ENCODE measurements around the gene CISH. TPM values are rescaled to one million over a fixed set of nuclear protein-coding genes. Genes with fewer than 3 reads are reported as not detected.

CISH gene
- total RNA-seq, 3 donors from 2014 or later (not counting 1 experiment from before 2014, with no cell fraction given) = 2.4 to 23.6 (median 11.3) TPM

DNA sequence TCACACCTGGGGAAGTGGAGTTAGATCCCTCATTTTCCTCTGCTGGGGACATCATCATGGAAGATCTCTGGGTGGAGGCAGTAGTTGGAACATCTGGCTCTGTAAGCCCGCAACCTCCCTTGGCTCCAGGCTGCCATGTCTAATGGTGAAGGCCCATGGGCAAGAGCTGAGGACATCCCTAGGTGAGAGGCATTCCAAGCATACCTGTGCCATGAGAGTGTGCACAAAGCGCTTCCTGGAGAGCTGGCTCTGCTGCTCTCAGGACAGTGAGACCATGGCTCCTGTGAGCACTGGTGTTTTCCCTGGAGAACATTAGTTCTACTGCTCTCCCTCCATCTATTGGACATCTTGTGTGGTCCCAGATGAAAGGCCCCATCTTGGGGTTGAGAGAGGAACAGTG is 13.1 kb upstream of the CISH start:
- Mint-ChIP-seq H3K9me3 (no peaks in the 10 kb centered on the region), H3K4me1 (peaks cover 73 to 89% of the 10 kb centered on the region in 2 donors), H3K27ac (peak overlapping the region; percentile 85 to 94), H3K36me3 (no peaks in the 10 kb centered on the region), H3K27me3 (ENCODE audit: low read depth in 2 of 2) (no peaks in the 10 kb centered on the region), H3K4me3 (peak overlapping the region; percentile 87)
- H3K9me3 ChIP-seq (ENCODE audit: control insufficient read depth, insufficient read depth, low read length) = no peaks in the 10 kb centered on the region
- peaks cover 4% of the 10 kb centered on the region for H3K36me3 ChIP-seq (ENCODE audit: control insufficient read depth, insufficient read depth, low read length)
- TF ChIP-seq, protein P1, sequence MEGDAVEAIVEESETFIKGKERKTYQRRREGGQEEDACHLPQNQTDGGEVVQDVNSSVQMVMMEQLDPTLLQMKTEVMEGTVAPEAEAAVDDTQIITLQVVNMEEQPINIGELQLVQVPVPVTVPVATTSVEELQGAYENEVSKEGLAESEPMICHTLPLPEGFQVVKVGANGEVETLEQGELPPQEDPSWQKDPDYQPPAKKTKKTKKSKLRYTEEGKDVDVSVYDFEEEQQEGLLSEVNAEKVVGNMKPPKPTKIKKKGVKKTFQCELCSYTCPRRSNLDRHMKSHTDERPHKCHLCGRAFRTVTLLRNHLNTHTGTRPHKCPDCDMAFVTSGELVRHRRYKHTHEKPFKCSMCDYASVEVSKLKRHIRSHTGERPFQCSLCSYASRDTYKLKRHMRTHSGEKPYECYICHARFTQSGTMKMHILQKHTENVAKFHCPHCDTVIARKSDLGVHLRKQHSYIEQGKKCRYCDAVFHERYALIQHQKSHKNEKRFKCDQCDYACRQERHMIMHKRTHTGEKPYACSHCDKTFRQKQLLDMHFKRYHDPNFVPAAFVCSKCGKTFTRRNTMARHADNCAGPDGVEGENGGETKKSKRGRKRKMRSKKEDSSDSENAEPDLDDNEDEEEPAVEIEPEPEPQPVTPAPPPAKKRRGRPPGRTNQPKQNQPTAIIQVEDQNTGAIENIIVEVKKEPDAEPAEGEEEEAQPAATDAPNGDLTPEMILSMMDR (IDR thresholded peaks at IDR 0.05) = no peak
- no peak overlapping the region for H3K4me3 ChIP-seq (ENCODE audit: low read length)
- H3K27me3 ChIP-seq (ENCODE audit: control insufficient read depth, insufficient read depth, low read length) = no peaks in the 10 kb centered on the region
- ATAC-seq (no peak), DNase-seq (no peak)
- intact Hi-C loops (cut with micrococcal nuclease) = no loop called here
- 98% methylated on average over 2 of the region's 2 CpGs for WGBS (ENCODE audit: insufficient coverage)
- H3K4me1 ChIP-seq (ENCODE audit: control insufficient read depth, insufficient read depth, low read length) = peaks cover 99% of the 10 kb centered on the region
- peak overlapping the region; percentile 59 for H3K27ac ChIP-seq (ENCODE audit: low read length)

DNA sequence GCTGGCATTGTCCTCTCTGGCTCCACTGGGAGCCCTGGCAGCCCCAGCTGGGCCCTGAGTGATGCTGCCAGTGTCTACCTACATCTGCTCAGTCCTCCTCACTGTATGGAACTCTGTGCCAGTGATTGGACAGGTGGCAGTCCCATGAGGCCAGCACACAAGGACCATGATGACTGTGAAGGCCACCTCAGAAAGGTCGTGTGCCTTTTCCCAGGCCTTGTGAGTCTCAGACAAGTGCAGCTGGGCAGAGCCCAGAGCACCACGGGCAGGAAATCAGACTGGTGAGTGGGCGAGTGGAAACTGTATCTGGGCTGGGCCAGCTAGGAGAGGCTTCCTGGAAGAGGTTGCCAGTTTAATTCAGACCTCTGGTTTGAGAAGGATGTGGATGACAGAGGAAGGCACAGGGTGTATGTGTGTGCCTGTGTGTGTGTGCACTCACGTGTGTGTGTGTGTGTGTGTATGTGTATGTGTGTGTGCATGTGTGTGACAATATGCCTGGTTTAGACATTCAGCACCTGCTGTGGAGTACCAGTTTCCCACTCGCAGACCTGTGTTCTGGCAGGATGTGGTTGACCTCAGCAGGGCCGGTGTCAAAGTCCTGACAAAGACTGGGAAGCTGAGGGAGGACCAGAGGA is 12.4 kb upstream of the CISH start:
- no peaks in the 10 kb centered on the region for H3K27me3 ChIP-seq (ENCODE audit: control insufficient read depth, insufficient read depth, low read length)
- Mint-ChIP-seq H3K9me3 (no peaks in the 10 kb centered on the region), H3K27ac (peak overlapping the region; percentile 85 to 94), H3K4me1 (peaks cover 74 to 89% of the 10 kb centered on the region in 2 donors), H3K27me3 (ENCODE audit: low read depth in 2 of 2) (no peaks in the 10 kb centered on the region), H3K36me3 (no peaks in the 10 kb centered on the region), H3K4me3 (peak overlapping the region; percentile 87)
- H3K27ac ChIP-seq (ENCODE audit: low read length) = peak overlapping the region; percentile 59
- no peaks in the 10 kb centered on the region for H3K9me3 ChIP-seq (ENCODE audit: control insufficient read depth, insufficient read depth, low read length)
- no peak overlapping the region for H3K4me3 ChIP-seq (ENCODE audit: low read length)
- peaks cover 6% of the 10 kb centered on the region for H3K36me3 ChIP-seq (ENCODE audit: control insufficient read depth, insufficient read depth, low read length)
- TF ChIP-seq, protein P1 (IDR thresholded peaks at IDR 0.05) = no peak
- WGBS (ENCODE audit: insufficient coverage) = under 1% methylated on average over 6 of the region's 6 CpGs
- peaks cover 99% of the 10 kb centered on the region for H3K4me1 ChIP-seq (ENCODE audit: control insufficient read depth, insufficient read depth, low read length)
- DNase-seq (peak in 1 of 2 donors; percentile 55), ATAC-seq (peak; percentile 42 to 60 (median 50))
- intact Hi-C loops (cut with micrococcal nuclease) = no loop called here

GRCh38 chr3:50622881-50623280 is 11.3 kb upstream of the CISH start:
- Mint-ChIP-seq H3K27ac (peak overlapping the region; percentile 85 to 94), H3K4me3 (no peak overlapping the region), H3K4me1 (peaks cover 74 to 86% of the 10 kb centered on the region in 2 donors), H3K9me3 (no peaks in the 10 kb centered on the region), H3K27me3 (ENCODE audit: low read depth in 2 of 2) (no peaks in the 10 kb centered on the region), H3K36me3 (no peaks in the 10 kb centered on the region)
- Histone ChIP-seq H3K36me3 (ENCODE audit: control insufficient read depth, insufficient read depth, low read length) (peaks cover 6% of the 10 kb centered on the region), H3K4me3 (ENCODE audit: low read length) (no peak overlapping the region), H3K9me3 (ENCODE audit: control insufficient read depth, insufficient read depth, low read length) (no peaks in the 10 kb centered on the region), H3K4me1 (ENCODE audit: control insufficient read depth, insufficient read depth, low read length) (peaks cover 99% of the 10 kb centered on the region), H3K27ac (ENCODE audit: low read length) (peak overlapping the region; percentile 59), H3K27me3 (ENCODE audit: control insufficient read depth, insufficient read depth, low read length) (no peaks in the 10 kb centered on the region)
- intact Hi-C loops (cut with micrococcal nuclease) = no loop called here
- DNase-seq = no peak
- no peak for ATAC-seq
- TF ChIP-seq, protein P1 (IDR thresholded peaks at IDR 0.05) = no peak
- 93% methylated on average over 3 of the region's 3 CpGs for WGBS (ENCODE audit: insufficient coverage)

GRCh38 chr3:50620820-50621219 is 9.2 kb upstream of the CISH start:
- Histone ChIP-seq H3K27ac (ENCODE audit: low read length) (peak overlapping the region; percentile 70), H3K36me3 (ENCODE audit: control insufficient read depth, insufficient read depth, low read length) (peaks cover 6% of the 10 kb centered on the region), H3K4me1 (ENCODE audit: control insufficient read depth, insufficient read depth, low read length) (peaks cover 91% of the 10 kb centered on the region), H3K9me3 (ENCODE audit: control insufficient read depth, insufficient read depth, low read length) (no peaks in the 10 kb centered on the region), H3K27me3 (ENCODE audit: control insufficient read depth, insufficient read depth, low read length) (no peaks in the 10 kb centered on the region), H3K4me3 (ENCODE audit: low read length) (no peak overlapping the region)
- Mint-ChIP-seq H3K4me3 (peak overlapping the region; percentile 74), H3K4me1 (peaks cover 67 to 81% of the 10 kb centered on the region in 2 donors), H3K27me3 (ENCODE audit: low read depth in 2 of 2) (no peaks in the 10 kb centered on the region), H3K27ac (peak overlapping the region; percentile 94 to 95), H3K36me3 (no peaks in the 10 kb centered on the region), H3K9me3 (no peaks in the 10 kb centered on the region)
- TF ChIP-seq, protein P1 (IDR thresholded peaks at IDR 0.05) = no peak
- intact Hi-C loops (cut with micrococcal nuclease) = no loop called here
- DNase-seq (no peak), ATAC-seq (no peak)
- WGBS (ENCODE audit: insufficient coverage) = 36% methylated on average over 4 of the region's 4 CpGs

Measured in natural killer cell (primary cell).